HepG2 (cell line): ENCODE results near the gene KCTD1. TPM values are rescaled to one million over a fixed set of nuclear protein-coding genes. Genes with fewer than 3 reads are reported as not detected.
A peak's percentile ranks its signal among the peaks of the same experiment; 100 is the strongest.

ENCODE experiments used
- KDM5B ChIP-seq: sonication (generic); formaldehyde crosslinking; IDR thresholded peaks from 2 replicates; pipeline ENCODE4 v1.4.0; 2020; ENCODE audit warnings: missing genetic modification reagents, mild to moderate bottlenecking, borderline replicate concordance
- NFE2 ChIP-seq: sonication (generic); formaldehyde crosslinking; IDR thresholded peaks from 2 replicates; pipeline ENCODE4 v1.4.0; 2020; ENCODE audit warnings: missing genetic modification reagents
- SOX13 ChIP-seq, 3 experiments: fragments of 450-650 bp in 1 of 3; sonication (generic) in 1 of 3; formaldehyde crosslinking in 1 of 3; IDR thresholded peaks in 2 of 3; conservative IDR thresholded peaks in 1 of 3; 2 replicates each; pipeline versions ENCODE4 v1.5.0 to v1.6.1; 2016 to 2020; ENCODE audit warnings: antibody characterized with exemption in 1 of 3, mild to moderate bottlenecking in 1 of 3, missing compliant biosample characterization in 1 of 3, missing genetic modification reagents in 1 of 3, moderate library complexity in 1 of 3
- polyA plus RNA-seq, 8 experiments: library from polyadenylated mRNA; depleted of rRNA in 3 of 8; stranded (reverse) in 7 of 8; unstranded in 1 of 8; fragments of >200 nt; fragmentation: Illumina TruSeq in 4 of 8; extraction: Trizol in 4 of 8; gene quantifications; 2 replicates each; pipeline versions ENCODE4 v1.2.1 to v1.2.3, GENCODE V29; 2011 to 2016; ENCODE audit warnings: low read depth in 4 of 8, missing spikeins in 1 of 8, mixed read lengths in 1 of 8; ENCODE audit not compliant: insufficient read depth in 1 of 8
- total RNA-seq, 5 experiments: library from RNA; depleted of rRNA; stranded (reverse); fragments of >200 nt; fragmentation: Illumina TruSeq; extraction: Trizol; gene quantifications; 2 replicates each; pipeline ENCODE4 v1.2.3, GENCODE V29; 2016; ENCODE audit warnings: low read depth in 1 of 5
- TF ChIP-seq, protein P1 (sequence below): sonication (generic); formaldehyde crosslinking; IDR thresholded peaks from 2 replicates; pipeline ENCODE4 v1.5.1; 2020; ENCODE audit warnings: mild to moderate bottlenecking, missing genetic modification reagents, moderate library complexity
- TF ChIP-seq, protein P2 (sequence below): IDR thresholded peaks from 2 replicates; pipeline ENCODE4 v1.4.0; 2020; ENCODE audit warnings: mild to moderate bottlenecking, missing genetic modification reagents

Gene KCTD1
- total and polyA plus RNA-seq, 2 of the 13 experiments (the other 11 are each of a cell fraction or from before 2014, with no cell fraction given), result 2.7 to 6.8 TPM

DNA sequence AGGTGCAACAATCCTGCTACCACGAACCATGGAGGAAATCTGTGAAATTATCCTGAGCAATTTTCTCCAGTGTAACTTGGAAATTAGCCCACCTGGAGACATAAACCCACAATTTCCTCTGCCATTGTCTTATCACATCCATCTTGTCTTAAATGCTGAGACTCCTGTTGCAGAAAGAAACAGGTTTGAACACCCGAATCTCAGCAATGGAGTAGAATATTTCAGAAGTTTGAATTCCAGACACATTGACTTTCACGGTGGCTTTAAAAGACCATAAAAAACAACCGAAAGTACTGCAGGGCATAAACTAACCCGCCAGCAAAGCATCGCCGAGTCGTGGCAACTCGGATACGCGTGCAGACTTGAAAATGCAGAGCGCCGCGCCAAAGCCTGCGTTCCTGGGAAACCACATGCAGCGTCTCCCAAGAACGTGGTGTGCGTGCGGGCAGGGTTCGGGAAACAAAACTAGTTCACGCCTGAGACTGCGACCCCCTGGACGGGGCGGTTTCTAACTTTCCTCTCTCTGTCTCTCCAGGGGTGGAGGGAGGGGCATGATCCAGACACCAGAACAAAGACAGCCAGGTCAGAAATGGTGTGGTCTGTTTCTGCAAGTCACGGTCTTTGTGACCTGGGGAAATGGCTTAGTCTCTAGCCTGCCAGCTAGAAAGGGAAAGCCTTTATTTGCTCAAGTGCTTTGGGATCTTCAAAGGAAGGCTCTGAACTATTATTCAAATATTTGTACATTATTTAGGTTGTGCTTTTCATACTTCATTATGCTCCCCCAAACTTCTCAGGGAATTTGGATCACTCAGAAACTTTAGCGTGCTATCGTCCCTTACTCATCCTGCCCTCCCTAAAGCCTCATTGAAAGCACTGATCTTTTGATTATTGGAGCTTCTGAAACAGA is 26.9 kb upstream of the KCTD1 start (continued):
- TF ChIP-seq, protein P1, sequence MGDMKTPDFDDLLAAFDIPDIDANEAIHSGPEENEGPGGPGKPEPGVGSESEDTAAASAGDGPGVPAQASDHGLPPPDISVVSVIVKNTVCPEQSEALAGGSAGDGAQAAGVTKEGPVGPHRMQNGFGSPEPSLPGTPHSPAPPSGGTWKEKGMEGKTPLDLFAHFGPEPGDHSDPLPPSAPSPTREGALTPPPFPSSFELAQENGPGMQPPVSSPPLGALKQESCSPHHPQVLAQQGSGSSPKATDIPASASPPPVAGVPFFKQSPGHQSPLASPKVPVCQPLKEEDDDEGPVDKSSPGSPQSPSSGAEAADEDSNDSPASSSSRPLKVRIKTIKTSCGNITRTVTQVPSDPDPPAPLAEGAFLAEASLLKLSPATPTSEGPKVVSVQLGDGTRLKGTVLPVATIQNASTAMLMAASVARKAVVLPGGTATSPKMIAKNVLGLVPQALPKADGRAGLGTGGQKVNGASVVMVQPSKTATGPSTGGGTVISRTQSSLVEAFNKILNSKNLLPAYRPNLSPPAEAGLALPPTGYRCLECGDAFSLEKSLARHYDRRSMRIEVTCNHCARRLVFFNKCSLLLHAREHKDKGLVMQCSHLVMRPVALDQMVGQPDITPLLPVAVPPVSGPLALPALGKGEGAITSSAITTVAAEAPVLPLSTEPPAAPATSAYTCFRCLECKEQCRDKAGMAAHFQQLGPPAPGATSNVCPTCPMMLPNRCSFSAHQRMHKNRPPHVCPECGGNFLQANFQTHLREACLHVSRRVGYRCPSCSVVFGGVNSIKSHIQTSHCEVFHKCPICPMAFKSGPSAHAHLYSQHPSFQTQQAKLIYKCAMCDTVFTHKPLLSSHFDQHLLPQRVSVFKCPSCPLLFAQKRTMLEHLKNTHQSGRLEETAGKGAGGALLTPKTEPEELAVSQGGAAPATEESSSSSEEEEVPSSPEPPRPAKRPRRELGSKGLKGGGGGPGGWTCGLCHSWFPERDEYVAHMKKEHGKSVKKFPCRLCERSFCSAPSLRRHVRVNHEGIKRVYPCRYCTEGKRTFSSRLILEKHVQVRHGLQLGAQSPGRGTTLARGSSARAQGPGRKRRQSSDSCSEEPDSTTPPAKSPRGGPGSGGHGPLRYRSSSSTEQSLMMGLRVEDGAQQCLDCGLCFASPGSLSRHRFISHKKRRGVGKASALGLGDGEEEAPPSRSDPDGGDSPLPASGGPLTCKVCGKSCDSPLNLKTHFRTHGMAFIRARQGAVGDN, result peak; percentile 74
- TF ChIP-seq, protein P2, sequence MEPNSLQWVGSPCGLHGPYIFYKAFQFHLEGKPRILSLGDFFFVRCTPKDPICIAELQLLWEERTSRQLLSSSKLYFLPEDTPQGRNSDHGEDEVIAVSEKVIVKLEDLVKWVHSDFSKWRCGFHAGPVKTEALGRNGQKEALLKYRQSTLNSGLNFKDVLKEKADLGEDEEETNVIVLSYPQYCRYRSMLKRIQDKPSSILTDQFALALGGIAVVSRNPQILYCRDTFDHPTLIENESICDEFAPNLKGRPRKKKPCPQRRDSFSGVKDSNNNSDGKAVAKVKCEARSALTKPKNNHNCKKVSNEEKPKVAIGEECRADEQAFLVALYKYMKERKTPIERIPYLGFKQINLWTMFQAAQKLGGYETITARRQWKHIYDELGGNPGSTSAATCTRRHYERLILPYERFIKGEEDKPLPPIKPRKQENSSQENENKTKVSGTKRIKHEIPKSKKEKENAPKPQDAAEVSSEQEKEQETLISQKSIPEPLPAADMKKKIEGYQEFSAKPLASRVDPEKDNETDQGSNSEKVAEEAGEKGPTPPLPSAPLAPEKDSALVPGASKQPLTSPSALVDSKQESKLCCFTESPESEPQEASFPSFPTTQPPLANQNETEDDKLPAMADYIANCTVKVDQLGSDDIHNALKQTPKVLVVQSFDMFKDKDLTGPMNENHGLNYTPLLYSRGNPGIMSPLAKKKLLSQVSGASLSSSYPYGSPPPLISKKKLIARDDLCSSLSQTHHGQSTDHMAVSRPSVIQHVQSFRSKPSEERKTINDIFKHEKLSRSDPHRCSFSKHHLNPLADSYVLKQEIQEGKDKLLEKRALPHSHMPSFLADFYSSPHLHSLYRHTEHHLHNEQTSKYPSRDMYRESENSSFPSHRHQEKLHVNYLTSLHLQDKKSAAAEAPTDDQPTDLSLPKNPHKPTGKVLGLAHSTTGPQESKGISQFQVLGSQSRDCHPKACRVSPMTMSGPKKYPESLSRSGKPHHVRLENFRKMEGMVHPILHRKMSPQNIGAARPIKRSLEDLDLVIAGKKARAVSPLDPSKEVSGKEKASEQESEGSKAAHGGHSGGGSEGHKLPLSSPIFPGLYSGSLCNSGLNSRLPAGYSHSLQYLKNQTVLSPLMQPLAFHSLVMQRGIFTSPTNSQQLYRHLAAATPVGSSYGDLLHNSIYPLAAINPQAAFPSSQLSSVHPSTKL (CRISPR knock-in tag), result 0 out of 2 replicates have a peak, but pooled peaks have one; percentile 10
- no peak for TF ChIP-seq SOX13 (IDR thresholded peaks at IDR 0.05)
- peak in 1 of 2 experiments; percentile 6; a peak in 1 of 4 replicates for TF ChIP-seq SOX13 (CRISPR knock-in tag; conservative IDR thresholded peaks at IDR 0.05 in 1 of 2, IDR thresholded peaks at IDR 0.05 in 1 of 2)
- 0 out of 2 replicates have a peak, but pooled peaks have one; percentile 41 for TF ChIP-seq NFE2 (CRISPR knock-in tag)
- TF ChIP-seq KDM5B (CRISPR knock-in tag), result peak; percentile 23; the same call in 1 of the 2 replicates
- TF ChIP-seq, all 625 proteins: peak for 23
